BJ (cell line): ENCODE measurements around the gene SLC41A3. TPM values are rescaled to one million over a fixed set of nuclear protein-coding genes. Genes with fewer than 3 reads are reported as not detected.

Experiments
- CTCF ChIA-PET: fragments of 350-600 bp; formaldehyde crosslinking; extraction: SDS; loops from one replicate; lab custom pipeline; 2021; ENCODE audit warnings: antibody characterized with exemption, inconsistent platforms; lab: Yijun Ruan, JAX
- POLR2A ChIA-PET: fragments of 300-600 bp; sonication (Branson Sonifier 250); formaldehyde crosslinking; extraction: SDS; loops from one replicate; lab custom pipeline; 2021; ENCODE audit warnings: antibody characterized with exemption; lab: Charles Lee
- DNase-seq: peaks from one replicate; pipeline ENCODE4 v3.0.0-alpha.2; 2011; ENCODE audit warnings: low read depth
- H3K27me3 ChIP-seq: 2 replicates; pipeline ENCODE4 v1.6.0; 2011; ENCODE audit warnings: low read length; ENCODE audit not compliant: control insufficient read depth, insufficient read depth
- H3K36me3 ChIP-seq: 2 replicates; pipeline ENCODE4 v1.5.1; 2011; ENCODE audit warnings: low read length; ENCODE audit not compliant: control insufficient read depth, insufficient read depth
- H3K4me3 ChIP-seq: 2 replicates; pipeline ENCODE4 v1.5.1; 2011; ENCODE audit warnings: low read depth, mild to moderate bottlenecking, control low read depth, low read length
- polyA plus RNA-seq: library from polyadenylated mRNA; depleted of rRNA; stranded (reverse); fragments of >200 nt; gene quantifications from 2 replicates; pipeline ENCODE4 v1.2.3, GENCODE V29; 2011
- TF ChIP-seq, protein P1 (sequence below): IDR thresholded peaks from 2 replicates; pipeline ENCODE4 v1.5.1; 2011; ENCODE audit warnings: low read depth, mild to moderate bottlenecking, control low read depth, inconsistent platforms, low read length, moderate library complexity; ENCODE audit not compliant: insufficient read depth

SLC41A3 gene
- polyA plus RNA-seq, 1 experiment: 70.8 TPM

DNA sequence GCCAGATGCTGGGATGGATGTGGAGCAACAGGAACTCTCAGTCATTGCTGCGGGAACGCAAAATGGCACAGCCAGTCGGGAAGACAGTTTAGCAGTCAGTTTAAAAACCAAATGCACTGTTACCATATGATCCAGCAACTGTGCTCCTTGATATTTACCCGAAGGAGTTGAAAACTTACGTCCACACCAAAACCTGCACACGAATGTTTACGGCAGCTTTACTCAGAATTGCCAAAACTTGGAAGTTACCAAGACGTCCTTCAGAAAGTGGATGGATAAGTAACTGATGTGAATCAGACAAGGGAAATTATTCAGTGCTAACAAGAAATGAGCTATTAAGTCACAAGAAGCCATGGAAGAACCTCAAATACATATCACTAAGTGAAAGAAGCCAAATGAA lies 36.1 kb upstream of the SLC41A3 start:
- Histone ChIP-seq H3K4me3 (no peak overlapping the region), H3K27me3 (peaks cover 7% of the 10 kb centered on the region), H3K36me3 (no peaks in the 10 kb centered on the region)
- POLR2A ChIA-PET: no interaction called here
- CTCF ChIA-PET: interaction anchor here (0.8 to 3.0 kb wide), 2 partner anchors 14 to 19 kb away, joined by 3 to 12 read pairs; no protein-coding TSS in a partner anchor
- TF ChIP-seq, protein P1, sequence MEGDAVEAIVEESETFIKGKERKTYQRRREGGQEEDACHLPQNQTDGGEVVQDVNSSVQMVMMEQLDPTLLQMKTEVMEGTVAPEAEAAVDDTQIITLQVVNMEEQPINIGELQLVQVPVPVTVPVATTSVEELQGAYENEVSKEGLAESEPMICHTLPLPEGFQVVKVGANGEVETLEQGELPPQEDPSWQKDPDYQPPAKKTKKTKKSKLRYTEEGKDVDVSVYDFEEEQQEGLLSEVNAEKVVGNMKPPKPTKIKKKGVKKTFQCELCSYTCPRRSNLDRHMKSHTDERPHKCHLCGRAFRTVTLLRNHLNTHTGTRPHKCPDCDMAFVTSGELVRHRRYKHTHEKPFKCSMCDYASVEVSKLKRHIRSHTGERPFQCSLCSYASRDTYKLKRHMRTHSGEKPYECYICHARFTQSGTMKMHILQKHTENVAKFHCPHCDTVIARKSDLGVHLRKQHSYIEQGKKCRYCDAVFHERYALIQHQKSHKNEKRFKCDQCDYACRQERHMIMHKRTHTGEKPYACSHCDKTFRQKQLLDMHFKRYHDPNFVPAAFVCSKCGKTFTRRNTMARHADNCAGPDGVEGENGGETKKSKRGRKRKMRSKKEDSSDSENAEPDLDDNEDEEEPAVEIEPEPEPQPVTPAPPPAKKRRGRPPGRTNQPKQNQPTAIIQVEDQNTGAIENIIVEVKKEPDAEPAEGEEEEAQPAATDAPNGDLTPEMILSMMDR: no peak
- DNase-seq: no peak

DNA sequence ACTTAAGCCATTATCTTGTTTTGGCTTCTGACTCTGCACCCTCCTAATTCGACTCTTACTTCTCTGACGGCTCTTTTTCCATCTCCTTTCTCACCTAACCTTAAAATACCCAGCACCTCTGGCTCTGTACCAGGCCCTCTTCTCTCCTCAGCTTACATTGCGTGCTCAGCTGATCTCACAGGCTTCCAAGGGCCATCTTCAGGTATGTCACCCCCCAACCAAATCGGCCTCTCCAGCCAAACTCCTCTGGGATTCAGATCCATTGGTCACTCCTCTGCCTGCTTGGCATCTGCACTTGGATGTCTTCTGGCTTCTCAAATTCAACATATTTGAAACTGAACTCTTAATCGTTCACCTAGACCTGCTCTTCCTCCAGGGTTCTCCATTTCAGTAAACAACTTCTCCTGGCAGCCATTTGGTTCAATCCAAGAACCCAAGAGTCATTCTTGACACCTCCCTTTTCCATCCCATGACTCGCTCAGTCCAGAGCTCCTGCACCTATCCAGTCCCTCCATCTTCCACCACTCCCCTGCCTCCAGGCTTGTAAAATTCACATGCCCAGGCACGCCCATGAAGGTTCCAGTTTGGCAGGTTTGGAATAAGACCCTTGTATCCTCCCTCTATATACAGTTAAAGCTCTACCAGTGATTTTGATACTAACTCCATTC lies 35.2 kb upstream of the SLC41A3 start:
- Histone ChIP-seq H3K36me3 (no peaks in the 10 kb centered on the region), H3K4me3 (no peak overlapping the region), H3K27me3 (peaks cover 7% of the 10 kb centered on the region)
- ChIA-PET CTCF (interaction anchor here (0.8 kb wide), 1 partner anchor 19 kb away, joined by 3 read pairs; no protein-coding TSS in a partner anchor), POLR2A (no interaction called here)
- no peak for DNase-seq
- TF ChIP-seq, protein P1: no peak

DNA sequence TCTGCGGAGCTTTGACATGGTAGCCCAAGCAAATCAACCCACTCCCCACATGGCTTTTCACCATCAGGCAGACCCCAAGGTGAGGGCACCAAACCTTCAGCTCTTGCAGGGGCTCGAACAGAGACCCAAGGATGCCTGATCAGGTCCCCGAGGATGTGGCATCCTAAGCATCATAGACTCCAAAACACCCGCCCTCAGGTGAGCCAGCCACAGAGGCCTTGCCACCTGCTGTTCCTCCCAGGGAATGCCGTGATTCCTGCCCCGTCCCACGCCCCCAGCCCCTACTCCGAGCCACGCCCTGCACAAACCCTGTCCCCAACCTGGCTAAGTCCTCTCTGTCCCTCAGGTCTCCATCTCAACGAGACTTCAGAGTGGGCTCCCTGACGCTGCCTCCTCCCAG lies 34.7 kb upstream of the SLC41A3 start:
- peaks cover 7% of the 10 kb centered on the region for H3K27me3 ChIP-seq
- no peak for DNase-seq
- POLR2A ChIA-PET: no interaction called here
- TF ChIP-seq, protein P1: no peak
- H3K36me3 ChIP-seq: no peaks in the 10 kb centered on the region
- H3K4me3 ChIP-seq: no peak overlapping the region
- CTCF ChIA-PET: no interaction called here

DNA sequence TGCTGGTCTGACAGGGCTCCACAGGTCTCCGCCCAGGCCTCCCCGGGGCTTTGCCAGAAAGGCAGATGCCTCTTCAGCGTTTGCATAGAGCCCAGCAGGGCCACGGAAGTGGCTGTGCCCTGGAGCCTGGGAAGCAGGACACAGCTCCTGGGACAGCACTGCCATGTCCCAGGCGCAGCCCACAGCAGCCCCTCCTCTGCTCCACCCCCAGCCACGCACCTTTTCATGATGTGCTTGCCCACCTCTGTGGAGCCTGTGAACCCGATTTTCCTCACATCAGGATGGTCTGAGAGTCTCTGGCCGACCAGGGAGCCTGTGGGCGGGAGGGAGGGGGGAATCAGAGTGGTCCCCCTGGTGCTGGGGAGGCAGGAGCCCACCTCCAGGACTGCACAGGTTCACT lies 33.9 kb upstream of the SLC41A3 start:
- ChIA-PET CTCF (interaction anchor here (1.8 kb wide), 1 partner anchor 15 kb away, joined by 8 read pairs; no protein-coding TSS in a partner anchor), POLR2A (no interaction called here)
- DNase-seq: no peak
- no peak overlapping the region for H3K4me3 ChIP-seq
- peaks cover 7% of the 10 kb centered on the region for H3K27me3 ChIP-seq
- no peaks in the 10 kb centered on the region for H3K36me3 ChIP-seq
- TF ChIP-seq, protein P1: no peak

DNA sequence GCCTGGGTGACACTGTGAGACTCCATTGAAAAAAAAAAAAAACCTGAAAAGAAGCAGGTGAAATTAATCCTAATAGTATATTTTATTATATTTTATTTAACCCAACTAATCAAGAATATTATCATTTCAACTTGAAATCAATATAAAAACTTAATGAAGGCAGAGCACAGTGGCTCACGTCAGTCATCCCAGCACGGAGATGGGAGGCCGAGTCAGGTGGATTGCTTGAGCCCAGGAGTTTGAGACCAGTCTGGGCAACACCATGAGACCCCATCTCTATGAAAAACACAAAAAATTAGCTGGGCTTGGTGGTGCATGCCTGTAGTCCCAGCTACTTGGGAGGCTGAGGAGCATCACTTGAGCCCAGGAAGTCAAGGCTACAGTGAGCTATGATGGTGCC lies 33.3 kb upstream of the SLC41A3 start:
- POLR2A ChIA-PET: no interaction called here
- no peaks in the 10 kb centered on the region for H3K36me3 ChIP-seq
- CTCF ChIA-PET: interaction anchor here (1.0 to 1.8 kb wide), 2 partner anchors 16 to 405 kb away, joined by 3 to 8 read pairs; no protein-coding TSS in a partner anchor

More for the DNA sequence above, 33.3 kb upstream of the SLC41A3 start:
- DNase-seq: no peak
- Histone ChIP-seq H3K4me3 (no peak overlapping the region), H3K27me3 (peaks cover 7% of the 10 kb centered on the region)
- TF ChIP-seq, protein P1: no peak
